ENCODE data around the gene PLSCR3. TPM values are rescaled to one million over a fixed set of nuclear protein-coding genes. Genes with fewer than 3 reads are reported as not detected.

PLSCR3 gene
- total RNA-seq, 1 experiment from 2014 or later: 42.7 TPM

GRCh38 chr17:7403977-7404736 is 9.8 kb upstream of the PLSCR3 start, which contains the start of gene TMEM256 (continued):
- TF ChIP-seq E2F4 (CRISPR knock-in tag; IDR thresholded peaks at IDR 0.05; ENCODE audit: borderline replicate concordance, low read depth): no peak
- 0 out of 2 replicates have a peak, but pooled peaks have one; percentile 32 for TF ChIP-seq CREM (CRISPR knock-in tag; IDR thresholded peaks at IDR 0.05)
- TF ChIP-seq CTCF (IDR thresholded peaks at IDR 0.05): no peak
- TF ChIP-seq CBFB (CRISPR knock-in tag; IDR thresholded peaks at IDR 0.05; ENCODE audit: low read depth): no peak
- no peak for TF ChIP-seq ZNF425 (CRISPR knock-in tag; conservative IDR thresholded peaks at IDR 0.05)
- no peak for TF ChIP-seq ZNF232 (CRISPR knock-in tag; IDR thresholded peaks at IDR 0.05)
- TF ChIP-seq ESRRA (CRISPR knock-in tag; IDR thresholded peaks at IDR 0.05; ENCODE audit: borderline replicate concordance): 0 out of 2 replicates have a peak, but pooled peaks have one; percentile 22
- TF ChIP-seq MLX (CRISPR knock-in tag; IDR thresholded peaks at IDR 0.05): no peak
- peak; percentile 66 for TF ChIP-seq SP1 (CRISPR knock-in tag; conservative IDR thresholded peaks at IDR 0.05)
- TF ChIP-seq ZNF416 (CRISPR knock-in tag; IDR thresholded peaks at IDR 0.05): no peak
- TF ChIP-seq ELF4 (CRISPR knock-in tag; IDR thresholded peaks at IDR 0.05; ENCODE audit: low read depth): no peak
- no peak for TF ChIP-seq ZNF512 (CRISPR knock-in tag; IDR thresholded peaks at IDR 0.05; ENCODE audit: borderline replicate concordance)
- no peak for TF ChIP-seq ZBTB43 (CRISPR knock-in tag; IDR thresholded peaks at IDR 0.05)

- DNase-seq (ENCODE audit: low spot score) (no peak), ATAC-seq (peak; percentile 16)
- H3K4me3 Mint-ChIP-seq: peak overlapping the region; percentile 80
- H3K36me3 Mint-ChIP-seq: peaks cover 4% of the 10 kb centered on the region
- POLR2A ChIA-PET: interaction anchor here (0.6 to 2.5 kb wide), 20 partner anchors 10 to 186 kb away, joined by 3 to 38 read pairs (median 4); partner anchors contain the start of genes ACAP1, CHRNB1, NEURL4 and PLSCR3
- H3K9me3 Mint-ChIP-seq: no peaks in the 10 kb centered on the region
- no peaks in the 10 kb centered on the region; the same call in 1 of the 2 replicates for H3K27me3 Mint-ChIP-seq (ENCODE audit: low read depth)
- H3K4me1 Mint-ChIP-seq: peaks cover 27% of the 10 kb centered on the region
- peak overlapping the region; percentile 85 for H3K27ac Mint-ChIP-seq
- CTCF ChIA-PET: interaction anchor here (0.6 to 3.3 kb wide), 39 partner anchors 9 to 1523 kb away, joined by 3 to 59 read pairs (median 5); partner anchors contain the start of genes ACAP1, CHRNB1, KCTD11 and NEURL4
- TF ChIP-seq PREB (CRISPR knock-in tag; IDR thresholded peaks at IDR 0.05; ENCODE audit: borderline replicate concordance): no peak
- TF ChIP-seq CREB1 (CRISPR knock-in tag; IDR thresholded peaks at IDR 0.05): 0 out of 2 replicates have a peak, but pooled peaks have one; percentile 17
- TF ChIP-seq CTCF (IDR thresholded peaks at IDR 0.05): no peak
- no peak for TF ChIP-seq ESRRA (CRISPR knock-in tag; IDR thresholded peaks at IDR 0.05; ENCODE audit: borderline replicate concordance)
- TF ChIP-seq HMGXB4 (CRISPR knock-in tag; IDR thresholded peaks at IDR 0.05): no peak
Observed at GRCh38 chr17:7403727-7403976, 9.3 kb upstream of the PLSCR3 start.

All from WTC11 (cell line).